IPS-NIHi11 (cell line): Measurements from ENCODE around the gene STXBP3.
"Not testable (repeated sequence)": the region's sequence is repeated elsewhere in the genome, so short reads cannot be mapped to it uniquely, and the experiment has no call there.

ENCODE experiments used
- DNase-seq: peaks from one replicate; pipeline ENCODE4 v3.0.0; 2012; ENCODE audit warnings: mixed read lengths, low spot score

Gene STXBP3

GRCh38 chr1:108728327-108728923, 18.0 kb upstream of the STXBP3 start:
- no peak for DNase-seq

DNA sequence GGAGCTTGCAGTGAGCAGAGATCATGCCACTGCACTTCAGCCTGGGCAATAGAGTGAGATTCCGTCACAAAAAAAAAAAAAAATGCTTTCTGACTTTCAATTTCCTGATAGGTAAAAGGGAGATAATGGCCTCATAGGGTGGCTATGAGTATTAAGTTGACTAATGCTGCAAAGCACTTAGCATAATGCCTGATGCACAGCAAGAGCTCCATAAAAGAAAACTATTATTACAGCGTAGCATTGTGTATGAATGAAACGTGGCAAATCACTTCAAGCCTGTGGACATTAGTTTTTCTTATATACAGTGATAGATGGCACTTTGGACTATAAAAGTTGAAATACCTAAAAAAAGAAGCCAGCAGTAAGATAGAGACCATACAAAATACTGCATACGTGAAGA, 17.0 kb upstream of the STXBP3 start:
- DNase-seq: no peak

- DNase-seq: no peak
Measured at GRCh38 chr1:108732398-108732797, 14.1 kb upstream of the STXBP3 start.

GRCh38 chr1:108734171-108734865, 12.2 kb upstream of the STXBP3 start:
- no peak for DNase-seq

DNA sequence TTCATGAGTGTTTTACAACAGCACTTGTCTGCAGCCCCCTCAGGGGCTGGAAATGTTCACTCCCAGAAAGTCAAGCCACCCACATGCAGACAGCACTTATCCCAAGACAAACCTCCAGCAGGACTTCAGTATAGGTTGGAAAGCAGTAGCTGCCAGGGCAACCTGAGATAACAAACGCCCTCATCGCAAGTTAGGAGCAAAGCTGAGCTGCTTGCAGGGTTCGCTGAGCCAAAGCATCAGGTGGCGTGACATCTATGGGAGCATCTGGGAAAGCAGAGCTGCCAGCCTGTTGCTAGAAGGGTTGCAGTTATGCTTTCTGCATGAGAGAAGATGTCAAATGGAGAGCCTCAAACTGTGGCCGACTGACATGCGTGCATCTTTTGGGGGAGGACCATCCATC, 4.2 kb upstream of the STXBP3 start:
- no peak for DNase-seq

- DNase-seq: no peak
Measured at GRCh38 chr1:108745980-108746381, 493 bp upstream of the STXBP3 start.

DNA sequence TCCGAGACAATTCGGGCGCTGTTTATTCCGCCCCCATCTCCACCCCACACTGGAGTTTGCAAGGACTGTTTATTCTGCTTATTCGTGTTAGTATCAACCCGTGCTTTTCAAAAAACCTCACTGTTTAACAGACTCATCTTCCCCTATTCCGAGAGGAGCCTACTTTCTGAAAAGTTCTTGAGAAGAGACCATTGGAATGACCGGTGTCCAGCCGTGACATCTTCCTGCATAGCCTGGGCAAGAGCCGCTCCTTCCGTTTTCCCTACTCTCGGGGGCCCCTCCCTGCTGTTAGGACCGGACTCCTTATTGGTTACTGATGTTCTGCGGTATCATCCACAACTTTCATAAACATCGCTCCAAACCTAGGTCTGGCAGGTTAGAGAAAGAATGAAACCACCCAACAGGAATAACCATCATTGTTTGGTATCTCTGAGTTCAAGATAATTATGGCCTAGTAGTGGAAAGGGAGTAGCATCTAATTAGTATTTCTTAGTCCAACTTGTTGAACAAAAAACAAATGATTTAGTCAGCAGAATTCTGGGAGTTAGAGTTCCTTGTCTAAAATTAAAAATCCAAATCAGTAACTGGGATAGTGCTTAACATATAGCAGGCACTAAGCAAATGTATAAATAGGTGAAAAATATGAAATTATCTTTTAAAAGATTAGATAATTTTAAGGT, 837 bp downstream of the STXBP3 start:
- DNase-seq: peak; percentile 79

- DNase-seq: no peak
Measured at GRCh38 chr1:108747898-108748297, 1.4 kb downstream of the STXBP3 start.

DNA sequence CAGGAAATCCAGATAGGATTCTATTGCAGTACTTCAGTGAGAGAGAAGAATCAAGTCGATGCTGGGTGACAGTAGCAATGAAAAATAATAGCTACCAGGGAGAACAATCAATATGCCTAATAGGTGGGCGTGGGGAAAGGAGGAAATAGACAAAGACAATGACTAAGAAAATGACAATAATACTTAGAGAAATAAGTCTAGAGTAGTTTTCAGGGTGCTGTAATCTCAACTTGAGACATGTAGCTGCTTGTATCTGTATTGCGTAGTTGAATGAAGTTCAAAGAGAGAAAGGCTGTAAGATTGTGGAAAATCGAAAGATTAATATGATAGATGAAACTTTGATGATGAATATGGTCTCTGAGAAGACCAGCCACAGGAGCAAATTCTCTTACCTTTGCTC, 2.6 kb downstream of the STXBP3 start:
- no peak for DNase-seq

DNA sequence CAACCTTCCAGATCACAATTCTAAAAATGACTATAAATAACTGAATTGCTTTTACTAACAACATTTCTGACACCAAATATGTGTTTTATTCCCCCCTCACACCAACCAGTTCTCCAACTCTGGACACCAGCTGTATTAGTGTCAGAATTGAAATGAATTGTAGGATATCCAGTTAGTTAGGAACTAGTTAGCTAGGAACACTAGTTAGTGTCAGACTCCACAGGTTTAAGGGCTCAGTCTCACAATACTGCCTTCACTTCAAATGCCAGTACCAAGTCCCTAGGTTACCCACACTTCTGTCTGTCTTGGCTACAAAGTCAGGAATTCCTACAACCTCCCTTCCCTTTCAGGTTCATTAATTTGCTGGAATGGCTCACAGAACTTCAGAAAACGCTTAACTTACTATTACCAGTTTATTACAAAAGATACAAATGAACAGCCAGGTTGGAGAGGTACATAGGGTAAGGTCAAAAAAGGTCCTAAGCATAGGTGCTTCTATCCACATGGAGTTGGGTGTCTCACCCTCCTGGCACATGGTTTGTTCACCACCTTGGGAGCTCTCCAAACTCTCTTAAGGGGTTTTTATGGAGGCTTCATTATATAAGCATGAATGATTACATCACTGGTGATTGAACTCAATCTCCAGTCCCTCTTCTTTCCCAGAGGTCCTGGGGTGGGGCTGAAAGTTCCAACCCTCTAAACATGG, 4.2 kb downstream of the STXBP3 start:
- no peak for DNase-seq

GRCh38 chr1:108753363-108753762, 6.9 kb downstream of the STXBP3 start:
- no peak for DNase-seq

DNA sequence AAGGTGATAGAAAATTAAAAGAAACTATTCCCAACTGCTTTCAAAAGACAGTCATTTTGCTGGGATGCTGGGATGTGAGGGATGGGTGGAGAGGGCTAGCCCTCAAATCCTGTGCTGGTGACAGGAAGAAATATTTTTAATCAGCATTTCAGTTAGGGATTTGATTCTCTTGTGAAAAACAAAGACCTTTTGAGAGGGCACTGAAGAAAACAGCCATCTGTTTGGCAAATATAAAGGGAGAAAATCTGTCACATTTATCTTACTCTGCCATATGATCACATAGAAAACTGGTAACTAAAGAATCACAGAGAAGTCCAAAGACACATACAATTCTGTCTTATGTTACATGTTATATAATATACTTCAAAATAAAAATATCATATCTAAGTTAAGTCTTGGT, 12.3 kb downstream of the STXBP3 start:
- DNase-seq: no peak

GRCh38 chr1:108767115-108767514, 20.6 kb downstream of the STXBP3 start:
- DNase-seq: no peak

GRCh38 chr1:108767708-108768107, 21.2 kb downstream of the STXBP3 start:
- no peak for DNase-seq

- no peak for DNase-seq
Measured at GRCh38 chr1:108777839-108778238, 31.4 kb downstream of the STXBP3 start.

GRCh38 chr1:108779455-108779854, 33.0 kb downstream of the STXBP3 start:
- DNase-seq: no peak

- no peak for DNase-seq
Measured at GRCh38 chr1:108780937-108781574, 34.6 kb downstream of the STXBP3 start.

DNA sequence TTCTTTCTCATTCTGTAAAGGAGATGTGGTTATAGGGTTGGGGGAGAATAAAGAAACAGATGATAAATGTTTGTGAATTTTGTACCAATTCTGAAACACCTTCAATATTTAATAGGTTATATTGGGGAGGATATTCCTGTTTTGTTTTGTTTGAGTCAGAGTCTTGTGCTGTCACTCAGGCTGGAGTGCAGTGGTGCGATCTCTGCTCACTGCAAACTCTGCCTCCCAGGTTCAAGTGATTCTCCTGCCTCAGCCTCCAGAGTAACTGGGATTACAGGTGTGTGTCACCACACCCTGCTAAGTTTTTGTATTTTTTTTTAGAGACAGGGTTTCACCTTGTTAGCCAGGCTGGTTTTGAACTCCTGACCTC, 35.1 kb downstream of the STXBP3 start:
- DNase-seq: not testable (repeated sequence)

DNA sequence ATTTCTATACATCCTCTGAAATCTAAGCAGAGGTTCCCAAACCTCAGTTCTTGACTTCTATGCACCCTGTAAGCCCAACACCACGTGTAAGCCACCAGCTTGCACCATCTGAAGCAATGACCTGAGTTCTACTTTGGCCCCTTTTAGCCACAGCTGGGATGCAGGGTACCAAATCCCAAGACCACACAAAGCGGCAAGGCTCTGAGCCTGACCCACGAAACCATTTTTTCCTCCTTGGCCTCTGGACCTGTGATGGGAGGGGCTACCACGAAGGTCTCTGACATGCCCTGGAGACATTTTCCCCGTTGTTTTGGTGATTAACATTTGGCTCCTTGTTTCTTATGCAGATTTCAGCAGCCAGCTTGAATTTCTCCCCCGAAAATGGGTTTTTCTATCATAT, 38.8 kb downstream of the STXBP3 start:
- DNase-seq: no peak

GRCh38 chr1:108785880-108786279, 39.4 kb downstream of the STXBP3 start:
- DNase-seq: no peak

GRCh38 chr1:108791790-108792189, 45.3 kb downstream of the STXBP3 start:
- DNase-seq: no peak

GRCh38 chr1:108792420-108792819, 45.9 kb downstream of the STXBP3 start:
- no peak for DNase-seq
